ENCODE data around the gene FCN1.

FCN1 gene

GRCh38 chr9:134936346-134937163, 18.8 kb upstream of the FCN1 start:
- DNase-seq = no peak

GRCh38 chr9:134935701-134936345, 18.1 kb upstream of the FCN1 start:
- DNase-seq = no peak

GRCh38 chr9:134935056-134935640, 17.4 kb upstream of the FCN1 start:
- no peak for DNase-seq

- DNase-seq = no peak
Measured at GRCh38 chr9:134933076-134933659, 15.5 kb upstream of the FCN1 start.

- DNase-seq = no peak
Measured at GRCh38 chr9:134932606-134933005, 14.9 kb upstream of the FCN1 start.

- DNase-seq = no peak
Measured at GRCh38 chr9:134932171-134932570, 14.5 kb upstream of the FCN1 start.

GRCh38 chr9:134930398-134930797, 12.7 kb upstream of the FCN1 start:
- DNase-seq = no peak

GRCh38 chr9:134929193-134930158, 11.8 kb upstream of the FCN1 start:
- DNase-seq = no peak

GRCh38 chr9:134928436-134929192, 10.9 kb upstream of the FCN1 start:
- DNase-seq = no peak

GRCh38 chr9:134925011-134925511, 7.3 kb upstream of the FCN1 start:
- DNase-seq = no peak

GRCh38 chr9:134923466-134923865, 5.8 kb upstream of the FCN1 start:
- no peak for DNase-seq

- no peak for DNase-seq
Measured at GRCh38 chr9:134922932-134923240, 5.2 kb upstream of the FCN1 start.

GRCh38 chr9:134922066-134922931, 4.6 kb upstream of the FCN1 start:
- DNase-seq = no peak

- DNase-seq = no peak
Measured at GRCh38 chr9:134919303-134919702, 1.6 kb upstream of the FCN1 start.

- no peak for DNase-seq
Measured at GRCh38 chr9:134918646-134919045, 934 bp upstream of the FCN1 start.

GRCh38 chr9:134916161-134916665, 1.5 kb downstream of the FCN1 start:
- DNase-seq = no peak

GRCh38 chr9:134915046-134915985, 2.4 kb downstream of the FCN1 start:
- no peak for DNase-seq

GRCh38 chr9:134914501-134914834, 3.2 kb downstream of the FCN1 start:
- DNase-seq = no peak

- no peak for DNase-seq
Measured at GRCh38 chr9:134913713-134914500, 3.8 kb downstream of the FCN1 start.

All from 8988T (cell line).